Neuronal stem cell (in vitro differentiated cells): Measurements from ENCODE around the gene TIPIN.
"Not testable (repeated sequence)": the region's sequence is repeated elsewhere in the genome, so short reads cannot be mapped to it uniquely, and the experiment has no call there.

Source experiments
- DNase-seq: peaks from one replicate; pipeline ENCODE4 v3.0.0-alpha.2; 2013; ENCODE audit warnings: low spot score
- H2AFZ ChIP-seq: one replicate; pipeline ENCODE4 v1.6.1; 2013; ENCODE audit warnings: mild to moderate bottlenecking, low read length, inconsistent platforms
- H2AK5ac ChIP-seq: 2 replicates; pipeline ENCODE4 v1.6.1; 2013; ENCODE audit warnings: low read depth, mild to moderate bottlenecking, inconsistent platforms, low read length, moderate library complexity, mixed read lengths
- H2BK120ac ChIP-seq: 2 replicates; pipeline ENCODE4 v1.6.1; 2013; ENCODE audit warnings: low read depth, mild to moderate bottlenecking, inconsistent platforms, low read length, moderate library complexity, mixed read lengths
- H2BK12ac ChIP-seq: one replicate; pipeline ENCODE4 v1.6.1; 2013; ENCODE audit warnings: low read length, inconsistent platforms
- H2BK15ac ChIP-seq: 2 replicates; pipeline ENCODE4 v1.6.1; 2013; ENCODE audit warnings: mild to moderate bottlenecking, low read length, inconsistent platforms, mixed read lengths
- H2BK5ac ChIP-seq: one replicate; pipeline ENCODE4 v1.6.1; 2013; ENCODE audit warnings: inconsistent platforms, mild to moderate bottlenecking, low read length, moderate library complexity
- H3K14ac ChIP-seq: one replicate; pipeline ENCODE4 v1.6.1; 2013; ENCODE audit warnings: low read length, inconsistent platforms
- H3K18ac ChIP-seq: 2 replicates; pipeline ENCODE4 v1.6.1; 2013; ENCODE audit warnings: low read length, inconsistent platforms
- H3K23ac ChIP-seq: 2 replicates; pipeline ENCODE4 v1.6.1; 2013; ENCODE audit warnings: low read depth, mild to moderate bottlenecking, mixed read lengths, low read length, inconsistent platforms; ENCODE audit not compliant: poor library complexity
- H3K27ac ChIP-seq: replicated peaks from 3 replicates; pipeline ENCODE4 v1.5.1; 2013; ENCODE audit warnings: low read length, inconsistent platforms
- H3K27me3 ChIP-seq, 3 experiments: 2 replicates each; pipeline ENCODE4 v1.6.1; 2013; ENCODE audit warnings: low read length in 3 of 3, mild to moderate bottlenecking in 2 of 3, inconsistent platforms in 1 of 3, low read depth in 1 of 3, mixed read lengths in 1 of 3, moderate library complexity in 1 of 3; ENCODE audit not compliant: control insufficient read depth in 3 of 3, insufficient read depth in 3 of 3
- H3K36me3 ChIP-seq, 2 donors: replicated peaks in 1 of 2; 2 replicates each; pipeline ENCODE4 v1.6.1; 2013; ENCODE audit warnings: low read length in 2 of 2; ENCODE audit not compliant: control insufficient read depth in 2 of 2, insufficient read depth in 2 of 2
- H3K4ac ChIP-seq: 2 replicates; pipeline ENCODE4 v1.6.1; 2013; ENCODE audit warnings: inconsistent platforms, mild to moderate bottlenecking, low read length, moderate library complexity
- H3K4me1 ChIP-seq, 2 donors: 1 replicate in 1 of 2; 2 replicates in 1 of 2; pipeline ENCODE4 v1.6.1; 2013; ENCODE audit warnings: low read length in 2 of 2, low read depth in 1 of 2; ENCODE audit not compliant: control insufficient read depth in 2 of 2, insufficient read depth in 1 of 2
- H3K4me2 ChIP-seq: one replicate; pipeline ENCODE4 v1.6.1; 2013; ENCODE audit warnings: mild to moderate bottlenecking, low read length, inconsistent platforms; ENCODE audit not compliant: insufficient read depth, poor library complexity, severe bottlenecking
- H3K4me3 ChIP-seq, 2 donors: 2 replicates each; pipeline ENCODE4 v1.5.1; 2013; ENCODE audit warnings: low read length in 2 of 2, mild to moderate bottlenecking in 2 of 2, inconsistent platforms in 1 of 2, moderate library complexity in 1 of 2
- H3K79me1 ChIP-seq: one replicate; pipeline ENCODE4 v1.6.1; 2013; ENCODE audit warnings: low read depth, mild to moderate bottlenecking, inconsistent platforms, low read length, moderate library complexity
- H3K9ac ChIP-seq: one replicate; pipeline ENCODE4 v1.6.1; 2013; ENCODE audit warnings: mild to moderate bottlenecking, low read depth, low read length, inconsistent platforms; ENCODE audit not compliant: poor library complexity
- H3K9me3 ChIP-seq, 2 donors: replicated peaks in 1 of 2; 2 replicates each; pipeline versions ENCODE3 to v1.6.1; 2013; ENCODE audit warnings: low read length in 2 of 2, mild to moderate bottlenecking in 2 of 2, inconsistent platforms in 1 of 2, low read depth in 1 of 2, mixed read lengths in 1 of 2, moderate library complexity in 1 of 2; ENCODE audit not compliant: control insufficient read depth in 2 of 2, insufficient read depth in 1 of 2
- H4K8ac ChIP-seq: one replicate; pipeline ENCODE4 v1.6.1; 2013; ENCODE audit warnings: low read depth, mild to moderate bottlenecking, inconsistent platforms, low read length, moderate library complexity
- H4K91ac ChIP-seq: one replicate; pipeline ENCODE4 v1.6.1; 2013; ENCODE audit warnings: low read length, low read depth, mild to moderate bottlenecking, inconsistent platforms; ENCODE audit not compliant: poor library complexity
- WGBS, 2 donors: extraction: QIAGEN DNeasy Blood & Tissue Kit; methylation state at CpG; one replicate each; pipeline ENCODE4 v1.1.7; 2013; ENCODE audit warnings: missing lambda C conversion rate in 2 of 2, mixed read lengths in 1 of 2; ENCODE audit not compliant: insufficient read length in 2 of 2, insufficient replicate concordance in 1 of 2; ENCODE audit errors: extremely low coverage in 2 of 2; 5-methylcytosine and 5-hydroxymethylcytosine counted together

The TIPIN gene

DNA sequence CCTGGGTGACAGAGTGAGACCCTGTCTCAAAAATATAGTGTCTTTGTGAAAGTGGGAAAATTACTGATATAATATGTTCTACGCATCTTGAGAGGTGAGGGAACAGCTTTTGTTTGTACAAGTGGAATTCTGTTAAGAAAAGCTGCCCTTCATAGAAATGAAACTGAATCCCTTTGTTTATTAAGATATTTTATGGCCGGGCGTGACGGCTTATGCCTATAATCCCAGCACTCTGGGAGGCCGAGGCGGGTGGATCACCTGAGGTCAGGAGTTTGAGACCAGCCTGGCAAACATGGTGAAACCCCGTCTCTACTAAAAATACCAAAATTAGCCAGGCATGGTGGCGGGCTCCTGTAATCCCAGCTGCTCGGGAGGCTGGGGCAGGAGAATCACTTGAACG lies 52.1 kb downstream of the TIPIN start:
- not testable (repeated sequence) for H3K4ac ChIP-seq

DNA sequence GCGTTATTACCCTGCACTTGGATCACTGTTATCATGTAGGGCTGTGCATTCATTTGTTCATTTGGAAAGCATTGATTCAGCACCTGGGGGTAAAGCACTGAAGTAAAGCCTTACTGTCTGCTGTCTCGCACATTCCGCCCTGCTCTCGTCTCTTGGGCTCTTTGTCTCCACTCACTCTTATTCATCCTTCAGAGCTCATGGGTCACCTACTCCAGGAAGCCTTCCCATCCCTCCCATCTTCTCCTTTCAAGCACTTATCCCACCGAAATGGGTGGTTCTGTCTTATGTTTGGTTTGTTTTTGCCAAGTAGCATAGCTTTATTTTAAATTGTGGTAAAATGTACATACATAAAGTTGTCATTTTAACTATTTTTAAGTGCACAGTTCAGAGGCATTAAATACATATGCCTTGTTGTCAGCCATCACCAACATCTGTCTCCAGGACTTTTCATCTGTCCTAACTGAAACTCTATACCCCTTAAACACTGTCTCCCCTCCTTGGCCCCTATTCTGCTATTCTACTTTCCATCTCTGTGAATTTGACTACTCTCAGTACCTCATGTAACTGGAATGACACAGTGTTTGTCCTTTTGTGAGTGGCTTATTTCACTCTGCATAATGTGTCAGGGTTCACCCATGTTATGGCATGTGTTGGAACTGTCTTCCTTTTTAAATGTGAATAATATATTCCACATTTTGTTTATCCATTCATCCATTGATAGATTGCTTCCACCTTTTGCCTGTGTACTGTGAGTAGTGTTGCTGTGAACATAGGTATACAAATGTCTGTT lies 53.8 kb downstream of the TIPIN start:
- WGBS, 2 donors: no CpG with 5 or more reads among the region's 5 CpGs
- H2BK15ac ChIP-seq: no peak overlapping the region
- H2BK120ac ChIP-seq: no peak overlapping the region
- H3K4me2 ChIP-seq: no peak overlapping the region
- no peak overlapping the region for H2AK5ac ChIP-seq
- H2BK5ac ChIP-seq: no peak overlapping the region
- H4K8ac ChIP-seq: no peak overlapping the region
- no peak overlapping the region for H3K14ac ChIP-seq
- no peak overlapping the region for H3K18ac ChIP-seq
- H3K27me3 ChIP-seq: no peaks in the 10 kb centered on the region
- no peaks in the 10 kb centered on the region for H3K9me3 ChIP-seq
- H3K23ac ChIP-seq: no peak overlapping the region
- H3K27ac ChIP-seq: no peak overlapping the region
- H2AFZ ChIP-seq: no peak overlapping the region
- no peak overlapping the region for H3K4me3 ChIP-seq
- no peaks in the 10 kb centered on the region for H3K4me1 ChIP-seq
- H2BK12ac ChIP-seq: no peak overlapping the region
- no peak for DNase-seq
- no peaks in the 10 kb centered on the region for H3K79me1 ChIP-seq
- H3K4ac ChIP-seq: no peak overlapping the region
- peaks cover 2 to 75% of the 10 kb centered on the region in 2 donors for H3K36me3 ChIP-seq
- H3K9ac ChIP-seq: no peak overlapping the region
- H4K91ac ChIP-seq: no peak overlapping the region

More for the DNA sequence above, 52.1 kb downstream of the TIPIN start:
- not testable (repeated sequence) for H3K9me3 ChIP-seq, H2BK15ac ChIP-seq, H2BK120ac ChIP-seq, H2BK5ac ChIP-seq, H2AFZ ChIP-seq, H3K4me3 ChIP-seq, H4K8ac ChIP-seq, H3K4me1 ChIP-seq, H3K18ac ChIP-seq, H3K79me1 ChIP-seq, H2BK12ac ChIP-seq, H3K27me3 ChIP-seq, H2AK5ac ChIP-seq, H3K14ac ChIP-seq, H3K27ac ChIP-seq, H3K23ac ChIP-seq, H3K9ac ChIP-seq, H4K91ac ChIP-seq, H3K4me2 ChIP-seq, DNase-seq
- WGBS, 2 donors: no CpG with 5 or more reads among the region's 10 CpGs
- peaks cover 3 to 76% of the 10 kb centered on the region in 2 donors for H3K36me3 ChIP-seq

DNA sequence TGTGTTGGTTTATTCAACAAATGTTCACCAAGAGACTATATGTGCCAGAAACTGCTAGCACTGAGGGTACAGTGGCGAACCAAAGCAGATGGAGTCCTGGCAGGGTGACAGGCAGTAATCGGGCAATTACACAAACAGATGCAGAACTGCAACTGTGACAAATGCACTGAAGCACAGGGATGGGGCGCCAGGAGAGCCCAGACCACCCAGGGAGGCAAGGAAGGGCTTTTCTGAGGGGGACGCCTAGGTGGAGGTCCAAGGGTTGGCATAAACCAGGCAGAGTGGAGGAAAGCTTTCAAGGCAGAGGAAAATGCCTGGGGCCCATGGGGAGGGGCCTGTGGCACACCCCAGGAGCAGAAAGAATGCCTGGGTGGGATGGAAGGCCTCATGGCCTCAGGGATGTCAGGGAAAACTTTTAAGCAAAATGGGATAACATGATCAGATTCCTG lies 57.7 kb downstream of the TIPIN start:
- Histone ChIP-seq H3K23ac (no peak overlapping the region), H4K8ac (no peak overlapping the region), H3K4ac (no peak overlapping the region), H4K91ac (no peak overlapping the region), H3K4me3 (no peak overlapping the region), H3K4me2 (no peak overlapping the region), H3K27ac (no peak overlapping the region), H3K4me1 (peaks cover 2 to 11% of the 10 kb centered on the region in 2 donors), H2AK5ac (no peak overlapping the region), H3K9me3 (no peaks in the 10 kb centered on the region), H3K9ac (no peak overlapping the region), H3K79me1 (no peaks in the 10 kb centered on the region), H3K14ac (no peak overlapping the region), H2BK120ac (no peak overlapping the region), H3K27me3 (no peaks in the 10 kb centered on the region), H2AFZ (no peak overlapping the region), H3K18ac (no peak overlapping the region), H2BK12ac (no peak overlapping the region), H2BK15ac (no peak overlapping the region), H3K36me3 (peaks cover 0 to 74% of the 10 kb centered on the region in 2 donors), H2BK5ac (no peak overlapping the region)
- DNase-seq: no peak
- WGBS, 2 donors: no CpG with 5 or more reads among the region's 4 CpGs

DNA sequence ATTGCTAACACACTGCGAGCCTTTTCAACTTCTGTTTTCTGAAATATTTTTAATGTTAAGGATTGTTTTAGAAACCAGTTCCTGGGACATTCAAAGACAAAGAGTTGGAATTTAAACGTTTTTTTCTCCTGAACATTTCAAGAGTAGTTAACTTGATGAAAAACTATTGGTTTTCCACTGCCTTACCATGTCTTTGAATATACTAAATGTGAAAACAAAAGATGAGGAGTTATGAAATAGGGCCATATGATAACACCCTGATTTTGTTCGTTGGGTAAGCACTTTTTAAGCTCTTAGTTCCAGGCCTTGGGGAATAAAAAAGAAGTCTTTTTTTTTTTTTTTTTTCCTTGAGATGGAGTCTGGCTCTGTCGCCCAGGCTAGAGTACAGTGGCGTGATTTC lies 60.3 kb downstream of the TIPIN start:
- no peak for DNase-seq
- Histone ChIP-seq H3K4me2 (no peak overlapping the region), H3K79me1 (no peaks in the 10 kb centered on the region), H3K4ac (no peak overlapping the region), H3K4me3 (no peak overlapping the region), H3K4me1 (peaks cover 4 to 12% of the 10 kb centered on the region in 2 donors), H3K14ac (no peak overlapping the region), H4K8ac (no peak overlapping the region), H3K23ac (no peak overlapping the region), H4K91ac (no peak overlapping the region), H2BK120ac (no peak overlapping the region), H3K9me3 (no peaks in the 10 kb centered on the region), H2BK5ac (no peak overlapping the region), H3K36me3 (peaks cover 0 to 56% of the 10 kb centered on the region in 2 donors), H3K18ac (no peak overlapping the region), H3K27ac (no peak overlapping the region), H2BK12ac (no peak overlapping the region), H2AFZ (no peak overlapping the region), H2AK5ac (no peak overlapping the region), H2BK15ac (no peak overlapping the region), H3K9ac (no peak overlapping the region), H3K27me3 (no peaks in the 10 kb centered on the region)
- no CpG with 5 or more reads among the region's 5 CpGs for WGBS, 2 donors
